Measurements from ENCODE around the gene ZMYM1. TPM values are rescaled to one million over a fixed set of nuclear protein-coding genes. Genes with fewer than 3 reads are reported as not detected.

The ZMYM1 gene
- total and polyA plus RNA-seq, 5 donors from 2014 or later = 6.6 to 16.5 (median 12.8) TPM

DNA sequence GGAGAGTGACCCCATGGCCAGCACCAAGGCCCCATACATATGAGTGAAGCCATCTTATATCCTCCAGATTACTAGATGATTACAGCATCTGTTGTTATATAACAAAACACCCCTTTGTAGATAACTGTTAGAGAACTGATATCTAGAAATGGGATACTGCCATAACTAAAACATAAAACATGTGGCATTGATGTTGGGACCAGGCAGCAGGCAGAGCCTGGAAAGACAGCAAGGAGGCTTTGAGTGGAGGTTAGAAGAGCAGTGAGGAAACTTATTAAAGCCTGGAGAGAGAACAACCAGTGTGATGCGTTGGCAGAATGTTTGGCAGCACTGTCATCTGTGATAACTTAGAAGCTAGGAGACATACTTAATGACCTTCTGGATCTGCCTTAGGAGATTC, 42.0 kb upstream of the ZMYM1 start:
- peaks cover 10% of the 10 kb centered on the region for H3K27me3 Mint-ChIP-seq

DNA sequence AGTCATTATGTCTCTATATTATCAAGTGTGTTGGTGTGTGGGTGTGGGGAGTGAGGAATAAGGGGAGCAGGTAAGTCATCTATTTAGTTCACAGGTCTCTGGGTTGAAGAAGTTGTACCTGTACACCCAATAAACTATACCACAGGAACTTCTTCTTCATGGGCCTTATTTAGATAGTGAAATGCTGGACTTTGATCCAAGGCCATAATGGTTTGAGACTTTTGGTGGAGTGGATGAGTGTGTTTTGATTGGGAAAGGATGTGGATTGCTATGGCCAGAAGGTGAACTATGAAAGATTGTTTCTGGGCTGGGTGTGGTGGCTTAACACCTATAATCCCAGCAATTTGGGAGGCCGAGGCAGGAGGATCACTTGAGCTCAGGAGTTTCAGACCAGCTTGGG, 40.5 kb upstream of the ZMYM1 start:
- Mint-ChIP-seq H3K36me3 (no peaks in the 10 kb centered on the region), H3K27ac (no peak overlapping the region), H3K9me3 (peaks cover 0 to 3% (median 0%) of the 10 kb centered on the region in 7 donors), H3K27me3 (peaks cover 10% of the 10 kb centered on the region), H3K4me1 (no peaks in the 10 kb centered on the region), H3K4me3 (no peak overlapping the region)
- ATAC-seq (ENCODE audit: low read depth in 2 of 2) = no peak
- Histone ChIP-seq H3K9me3 (ENCODE audit: control insufficient read depth in 2 of 2, low read length in 2 of 2) (peaks cover 0 to under 1% of the 10 kb centered on the region in 2 experiments), H3K4me3 (ENCODE audit: low read depth, low read length) (no peak overlapping the region), H3K4me1 (ENCODE audit: control insufficient read depth, insufficient read depth, low read length, poor library complexity, severe bottlenecking) (no peaks in the 10 kb centered on the region), H3K27me3 (ENCODE audit: control insufficient read depth, insufficient read depth, low read length) (no peaks in the 10 kb centered on the region), H3K27ac (ENCODE audit: insufficient read depth, low read length, poor library complexity, severe bottlenecking) (no peak overlapping the region), H3K36me3 (ENCODE audit: control insufficient read depth, insufficient read depth, low read length) (no peaks in the 10 kb centered on the region)
- DNase-seq = no peak

More for the DNA sequence above, 42.0 kb upstream of the ZMYM1 start:
- Mint-ChIP-seq H3K36me3 (no peaks in the 10 kb centered on the region), H3K9me3 (peaks cover 0 to 8% (median 0%) of the 10 kb centered on the region in 7 donors), H3K27ac (no peak overlapping the region), H3K4me3 (no peak overlapping the region), H3K4me1 (no peaks in the 10 kb centered on the region)
- Histone ChIP-seq H3K4me1 (ENCODE audit: control insufficient read depth, insufficient read depth, low read length, poor library complexity, severe bottlenecking) (no peaks in the 10 kb centered on the region), H3K27ac (ENCODE audit: insufficient read depth, low read length, poor library complexity, severe bottlenecking) (no peak overlapping the region), H3K4me3 (ENCODE audit: low read depth, low read length) (no peak overlapping the region), H3K9me3 (ENCODE audit: control insufficient read depth in 2 of 2, low read length in 2 of 2) (peaks cover 8 to 9% of the 10 kb centered on the region in 2 experiments), H3K27me3 (ENCODE audit: control insufficient read depth, insufficient read depth, low read length) (no peaks in the 10 kb centered on the region), H3K36me3 (ENCODE audit: control insufficient read depth, insufficient read depth, low read length) (no peaks in the 10 kb centered on the region)
- no peak for ATAC-seq (ENCODE audit: low read depth in 2 of 2)
- DNase-seq = no peak

DNA sequence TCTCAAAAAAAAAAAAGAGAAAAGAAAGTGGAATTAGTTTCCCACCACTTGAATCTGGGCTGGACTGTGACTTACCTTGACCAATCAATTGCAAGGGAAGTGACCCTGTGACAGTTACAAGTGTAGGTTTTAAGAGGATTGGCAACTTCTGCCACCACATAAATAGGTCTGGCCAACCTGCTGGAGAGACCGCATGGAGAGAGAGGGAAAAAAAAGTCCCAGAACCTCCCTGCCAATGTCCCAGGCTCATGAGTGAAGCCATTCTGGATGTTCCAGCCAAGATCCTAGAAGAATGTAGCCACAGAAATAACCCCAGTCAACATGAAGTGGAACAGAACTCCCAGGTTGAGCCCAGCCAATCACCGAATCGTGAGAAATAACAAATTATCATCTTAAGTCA, 35.7 kb upstream of the ZMYM1 start:
- no peak for ATAC-seq (ENCODE audit: low read depth in 2 of 2)
- no peaks in the 10 kb centered on the region for H3K4me1 Mint-ChIP-seq
- no peak for DNase-seq

DNA sequence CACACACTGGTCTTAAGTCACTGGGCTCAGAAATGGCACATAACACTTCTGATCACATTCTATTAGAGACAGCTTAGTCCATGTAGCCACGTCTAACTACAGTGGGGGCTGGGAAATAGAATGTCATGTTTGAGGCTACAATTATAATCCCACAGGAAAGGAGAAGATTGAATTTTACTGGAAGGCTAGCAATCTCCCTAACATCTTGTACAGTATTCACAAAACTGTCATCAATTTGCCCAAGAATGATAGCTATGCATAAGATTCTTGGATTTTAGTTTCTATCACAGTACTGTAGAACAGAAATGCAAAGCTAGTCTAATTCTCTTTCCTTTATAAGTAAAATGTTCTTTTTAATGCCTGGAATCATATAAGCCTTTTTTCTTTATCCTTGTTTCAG, 34.8 kb upstream of the ZMYM1 start:
- Histone ChIP-seq H3K27me3 (ENCODE audit: control insufficient read depth, insufficient read depth, low read length) (no peaks in the 10 kb centered on the region), H3K9me3 (ENCODE audit: control insufficient read depth in 2 of 2, low read length in 2 of 2) (no peaks in the 10 kb centered on the region), H3K4me3 (ENCODE audit: low read depth, low read length) (no peak overlapping the region), H3K36me3 (ENCODE audit: control insufficient read depth, insufficient read depth, low read length) (no peaks in the 10 kb centered on the region), H3K4me1 (ENCODE audit: control insufficient read depth, insufficient read depth, low read length, poor library complexity, severe bottlenecking) (no peaks in the 10 kb centered on the region), H3K27ac (ENCODE audit: insufficient read depth, low read length, poor library complexity, severe bottlenecking) (no peak overlapping the region)
- no peaks in the 10 kb centered on the region for H3K36me3 Mint-ChIP-seq
- no peak overlapping the region for H3K27ac Mint-ChIP-seq
- DNase-seq (no peak), ATAC-seq (ENCODE audit: low read depth in 2 of 2) (no peak)
- H3K4me3 Mint-ChIP-seq = no peak overlapping the region
- peaks cover 0 to 2% (median 0%) of the 10 kb centered on the region in 7 donors for H3K9me3 Mint-ChIP-seq
- peaks cover 17% of the 10 kb centered on the region for H3K27me3 Mint-ChIP-seq
- H3K4me1 Mint-ChIP-seq = no peaks in the 10 kb centered on the region

More for the DNA sequence above, 35.7 kb upstream of the ZMYM1 start:
- peaks cover 0 to 2% (median 0%) of the 10 kb centered on the region in 7 donors for H3K9me3 Mint-ChIP-seq
- Histone ChIP-seq H3K9me3 (ENCODE audit: control insufficient read depth in 2 of 2, low read length in 2 of 2) (no peaks in the 10 kb centered on the region), H3K4me1 (ENCODE audit: control insufficient read depth, insufficient read depth, low read length, poor library complexity, severe bottlenecking) (no peaks in the 10 kb centered on the region), H3K27ac (ENCODE audit: insufficient read depth, low read length, poor library complexity, severe bottlenecking) (no peak overlapping the region), H3K27me3 (ENCODE audit: control insufficient read depth, insufficient read depth, low read length) (no peaks in the 10 kb centered on the region), H3K36me3 (ENCODE audit: control insufficient read depth, insufficient read depth, low read length) (no peaks in the 10 kb centered on the region), H3K4me3 (ENCODE audit: low read depth, low read length) (no peak overlapping the region)
- H3K27ac Mint-ChIP-seq = no peak overlapping the region
- no peak overlapping the region for H3K4me3 Mint-ChIP-seq
- H3K27me3 Mint-ChIP-seq = peaks cover 18% of the 10 kb centered on the region
- H3K36me3 Mint-ChIP-seq = no peaks in the 10 kb centered on the region

DNA sequence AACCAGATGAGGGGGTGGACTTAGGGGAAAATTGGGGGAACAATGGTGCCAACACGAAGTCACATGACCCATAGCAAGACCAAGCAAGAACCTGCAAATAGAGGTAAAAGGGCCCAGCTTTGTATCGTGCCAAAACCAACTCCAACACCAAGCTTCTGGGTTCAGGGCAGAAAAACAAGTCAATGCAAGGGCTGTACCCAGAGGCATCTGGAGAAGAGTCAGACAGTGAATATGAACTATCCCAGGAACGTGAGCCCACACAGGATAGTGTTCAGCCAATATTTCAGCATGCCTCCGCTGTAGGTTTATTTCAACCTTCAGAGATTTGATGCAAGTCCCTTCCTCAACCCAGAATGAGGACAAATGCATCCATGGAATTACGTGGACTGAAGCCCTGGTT, 32.5 kb upstream of the ZMYM1 start:
- H3K27me3 Mint-ChIP-seq = peaks cover 21% of the 10 kb centered on the region
- no peaks in the 10 kb centered on the region for H3K36me3 ChIP-seq (ENCODE audit: control insufficient read depth, insufficient read depth, low read length)
- no peak overlapping the region for H3K4me3 ChIP-seq (ENCODE audit: low read depth, low read length)
- H3K4me3 Mint-ChIP-seq = no peak overlapping the region
- H3K9me3 Mint-ChIP-seq = peaks cover 0 to 2% (median 0%) of the 10 kb centered on the region in 7 donors
- ATAC-seq (ENCODE audit: low read depth in 2 of 2) = no peak
- no peaks in the 10 kb centered on the region for H3K36me3 Mint-ChIP-seq
- no peak overlapping the region for H3K27ac Mint-ChIP-seq
- no peak for DNase-seq
- H3K4me1 Mint-ChIP-seq = no peaks in the 10 kb centered on the region
- no peaks in the 10 kb centered on the region for H3K27me3 ChIP-seq (ENCODE audit: control insufficient read depth, insufficient read depth, low read length)
- no peaks in the 10 kb centered on the region for H3K9me3 ChIP-seq (ENCODE audit: control insufficient read depth in 2 of 2, low read length in 2 of 2)
- no peak overlapping the region for H3K27ac ChIP-seq (ENCODE audit: insufficient read depth, low read length, poor library complexity, severe bottlenecking)
- H3K4me1 ChIP-seq (ENCODE audit: control insufficient read depth, insufficient read depth, low read length, poor library complexity, severe bottlenecking) = no peaks in the 10 kb centered on the region

DNA sequence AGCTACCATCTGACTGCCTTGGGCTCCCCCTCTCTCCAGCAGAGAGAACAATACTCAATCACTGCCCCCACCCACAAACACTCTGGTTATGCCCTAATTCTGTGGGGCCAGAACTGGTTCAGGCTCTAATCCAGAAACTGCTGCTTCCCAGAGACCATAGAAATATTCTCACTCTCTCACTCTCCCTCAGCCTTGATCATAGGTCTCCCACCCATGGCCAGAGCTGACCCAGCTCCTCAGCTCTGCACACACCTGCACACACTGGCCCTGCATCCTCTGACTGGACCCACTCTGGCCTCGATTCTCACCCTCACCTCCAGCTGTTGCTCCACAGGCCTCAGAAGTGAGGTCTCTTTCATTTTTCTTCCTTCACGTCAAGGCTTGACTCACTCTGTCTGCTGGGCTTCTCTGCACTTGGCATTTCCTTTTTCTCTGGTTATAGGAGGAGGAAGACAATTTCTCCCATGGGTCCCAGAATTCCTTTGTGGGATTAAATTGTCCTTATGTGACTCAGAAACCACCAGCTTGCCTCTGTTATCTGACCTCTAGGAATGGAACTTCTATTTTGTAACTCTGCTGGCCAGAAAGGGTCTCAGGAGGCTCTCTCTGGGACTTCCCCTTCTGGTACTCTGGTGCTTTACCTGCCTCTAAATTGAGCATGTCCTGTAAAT, 31.9 kb upstream of the ZMYM1 start:
- Mint-ChIP-seq H3K4me3 (no peak overlapping the region), H3K27me3 (peaks cover 21% of the 10 kb centered on the region), H3K27ac (no peak overlapping the region), H3K4me1 (no peaks in the 10 kb centered on the region), H3K9me3 (peaks cover 0 to 2% (median 0%) of the 10 kb centered on the region in 7 donors), H3K36me3 (no peaks in the 10 kb centered on the region)
- no peaks in the 10 kb centered on the region for H3K27me3 ChIP-seq (ENCODE audit: control insufficient read depth, insufficient read depth, low read length)
- H3K9me3 ChIP-seq (ENCODE audit: control insufficient read depth in 2 of 2, low read length in 2 of 2) = no peaks in the 10 kb centered on the region
- no peaks in the 10 kb centered on the region for H3K36me3 ChIP-seq (ENCODE audit: control insufficient read depth, insufficient read depth, low read length)
- ATAC-seq (ENCODE audit: low read depth in 2 of 2) (no peak), DNase-seq (no peak)
- H3K4me3 ChIP-seq (ENCODE audit: low read depth, low read length) = no peak overlapping the region
- H3K4me1 ChIP-seq (ENCODE audit: control insufficient read depth, insufficient read depth, low read length, poor library complexity, severe bottlenecking) = no peaks in the 10 kb centered on the region
- no peak overlapping the region for H3K27ac ChIP-seq (ENCODE audit: insufficient read depth, low read length, poor library complexity, severe bottlenecking)

DNA sequence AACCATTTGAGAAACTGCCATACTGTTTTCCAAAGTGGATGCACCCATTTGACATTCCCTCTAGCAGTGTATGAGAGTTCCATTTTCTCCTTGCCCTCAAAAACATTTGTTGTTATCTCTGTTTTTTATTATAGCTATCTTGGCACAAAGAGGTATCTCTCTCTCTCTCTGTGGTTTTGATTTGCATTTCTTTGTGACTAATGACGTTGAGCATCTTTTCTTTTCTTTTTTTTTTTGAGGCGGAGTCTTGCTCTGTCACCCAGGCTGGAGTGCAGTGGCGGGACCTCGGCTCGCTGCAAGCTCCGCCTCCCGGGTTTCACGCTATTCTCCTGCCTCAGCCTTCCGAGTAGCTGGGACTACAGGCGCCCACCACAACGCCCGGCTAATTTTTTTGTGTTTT, 30.1 kb upstream of the ZMYM1 start:
- H3K36me3 Mint-ChIP-seq = no peaks in the 10 kb centered on the region
- peaks cover 19% of the 10 kb centered on the region for H3K27me3 Mint-ChIP-seq
- no peaks in the 10 kb centered on the region for H3K9me3 ChIP-seq (ENCODE audit: control insufficient read depth in 2 of 2, low read length in 2 of 2)
- no peaks in the 10 kb centered on the region for H3K4me1 ChIP-seq (ENCODE audit: control insufficient read depth, insufficient read depth, low read length, poor library complexity, severe bottlenecking)
- H3K4me3 ChIP-seq (ENCODE audit: low read depth, low read length) = no peak overlapping the region
- H3K36me3 ChIP-seq (ENCODE audit: control insufficient read depth, insufficient read depth, low read length) = no peaks in the 10 kb centered on the region
- peaks cover 0 to 2% (median 0%) of the 10 kb centered on the region in 7 donors for H3K9me3 Mint-ChIP-seq
- no peaks in the 10 kb centered on the region for H3K4me1 Mint-ChIP-seq
- H3K27me3 ChIP-seq (ENCODE audit: control insufficient read depth, insufficient read depth, low read length) = peaks cover 2% of the 10 kb centered on the region
- H3K27ac Mint-ChIP-seq = no peak overlapping the region
- DNase-seq (no peak), ATAC-seq (ENCODE audit: low read depth in 2 of 2) (no peak)
- no peak overlapping the region for H3K27ac ChIP-seq (ENCODE audit: insufficient read depth, low read length, poor library complexity, severe bottlenecking)
- H3K4me3 Mint-ChIP-seq = no peak overlapping the region

DNA sequence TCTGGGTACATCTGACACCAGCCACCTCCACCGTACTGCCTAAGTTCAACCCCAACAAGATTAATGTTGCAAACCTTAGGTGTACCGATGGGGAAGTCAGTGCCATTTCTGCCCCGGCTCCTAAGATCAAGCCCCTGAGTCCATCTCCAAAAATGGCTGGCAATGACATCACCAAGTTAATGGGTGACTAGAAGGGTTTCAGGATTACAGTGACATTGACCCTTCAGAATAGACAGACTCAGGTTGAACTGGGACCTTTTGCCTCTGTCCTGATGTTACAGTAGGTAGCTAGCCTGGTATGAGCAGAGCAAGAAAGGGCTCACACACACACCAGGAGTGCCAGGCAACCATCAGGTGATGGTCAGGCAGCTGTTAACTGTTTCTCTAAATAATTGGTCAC, 25.8 kb upstream of the ZMYM1 start:
- Mint-ChIP-seq H3K27me3 (peaks cover 25% of the 10 kb centered on the region), H3K9me3 (peaks cover 0 to 6% (median 0%) of the 10 kb centered on the region in 7 donors), H3K4me3 (no peak overlapping the region), H3K27ac (no peak overlapping the region), H3K36me3 (no peaks in the 10 kb centered on the region), H3K4me1 (no peaks in the 10 kb centered on the region)
- DNase-seq (no peak), ATAC-seq (ENCODE audit: low read depth in 2 of 2) (no peak)
- H3K27ac ChIP-seq (ENCODE audit: insufficient read depth, low read length, poor library complexity, severe bottlenecking) = no peak overlapping the region
- no peaks in the 10 kb centered on the region for H3K9me3 ChIP-seq (ENCODE audit: control insufficient read depth in 2 of 2, low read length in 2 of 2)
- H3K4me3 ChIP-seq (ENCODE audit: low read depth, low read length) = no peak overlapping the region
- no peaks in the 10 kb centered on the region for H3K36me3 ChIP-seq (ENCODE audit: control insufficient read depth, insufficient read depth, low read length)
- H3K4me1 ChIP-seq (ENCODE audit: control insufficient read depth, insufficient read depth, low read length, poor library complexity, severe bottlenecking) = no peaks in the 10 kb centered on the region
- H3K27me3 ChIP-seq (ENCODE audit: control insufficient read depth, insufficient read depth, low read length) = peaks cover 2% of the 10 kb centered on the region
